Ishikawa (cell line): ENCODE data around the gene SNRNP200.

ENCODE experiments used
- CEBPB ChIP-seq: IDR thresholded peaks from 2 replicates; pipeline ENCODE4 v1.6.1; 2012
- CREB1 ChIP-seq: IDR thresholded peaks from 2 replicates; pipeline ENCODE4 v1.6.1; 2012; ENCODE audit warnings: low read depth
- EGR1 ChIP-seq: IDR thresholded peaks from 2 replicates; pipeline ENCODE4 v1.6.1; 2012
- EP300 ChIP-seq: IDR thresholded peaks from 2 replicates; pipeline ENCODE4 v1.6.1; 2012; ENCODE audit warnings: borderline replicate concordance
- FOXM1 ChIP-seq: IDR thresholded peaks from 2 replicates; pipeline ENCODE4 v1.6.1; 2012; ENCODE audit warnings: low read depth, borderline replicate concordance
- NFIC ChIP-seq: IDR thresholded peaks from 2 replicates; pipeline ENCODE4 v1.6.1; 2012
- RAD21 ChIP-seq: IDR thresholded peaks from 2 replicates; pipeline ENCODE4 v1.6.1; 2012; ENCODE audit warnings: low read depth
- TAF1 ChIP-seq: IDR thresholded peaks from 2 replicates; pipeline ENCODE4 v1.6.1; 2012; ENCODE audit warnings: low read depth, mild to moderate bottlenecking
- TCF12 ChIP-seq: IDR thresholded peaks from 2 replicates; pipeline ENCODE4 v1.6.1; 2012; ENCODE audit warnings: low read depth
- TEAD4 ChIP-seq: IDR thresholded peaks from 2 replicates; pipeline ENCODE4 v1.6.1; 2012
- YY1 ChIP-seq: IDR thresholded peaks from 2 replicates; pipeline ENCODE4 v1.6.1; 2012; ENCODE audit warnings: low read depth
- ZBTB7A ChIP-seq: IDR thresholded peaks from 2 replicates; pipeline ENCODE4 v1.6.1; 2012; ENCODE audit warnings: low read depth
- TF ChIP-seq, protein P1 (sequence below): IDR thresholded peaks from 2 replicates; pipeline ENCODE4 v1.6.1; 2012
- TF ChIP-seq, protein P2 (sequence below): IDR thresholded peaks from 2 replicates; pipeline ENCODE4 v1.6.1; 2012; ENCODE audit warnings: low read depth, mild to moderate bottlenecking
- TF ChIP-seq, protein P3 (sequence below): IDR thresholded peaks from 2 replicates; pipeline ENCODE4 v1.6.1; 2012

The SNRNP200 gene

DNA sequence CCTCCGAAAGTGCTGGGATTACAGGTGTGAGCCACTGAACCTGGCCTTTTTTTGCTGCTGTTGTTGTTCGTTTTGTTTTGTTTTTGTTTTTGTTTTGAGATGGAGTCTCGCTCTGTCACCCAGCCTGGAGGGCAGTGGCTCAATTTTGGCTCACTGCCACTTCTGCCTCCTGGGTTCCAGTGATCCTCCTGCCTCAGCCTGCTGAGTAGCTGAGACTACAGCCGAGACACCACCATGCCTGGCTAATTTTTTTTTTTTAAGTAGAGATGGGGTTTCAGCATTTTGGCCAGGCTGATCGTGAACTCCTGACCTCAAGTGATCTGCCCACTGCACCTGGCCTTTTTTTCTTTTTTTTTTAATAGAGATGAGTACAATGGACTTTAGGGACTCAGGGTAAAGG lies 61.5 kb downstream of the SNRNP200 start:
- TF ChIP-seq RAD21 (no peak), TEAD4 (no peak), CEBPB (no peak), NFIC (no peak), FOXM1 (no peak), TCF12 (no peak), TAF1 (no peak), ZBTB7A (no peak), EP300 (no peak), YY1 (no peak), CREB1 (no peak)
- TF ChIP-seq, protein P1, sequence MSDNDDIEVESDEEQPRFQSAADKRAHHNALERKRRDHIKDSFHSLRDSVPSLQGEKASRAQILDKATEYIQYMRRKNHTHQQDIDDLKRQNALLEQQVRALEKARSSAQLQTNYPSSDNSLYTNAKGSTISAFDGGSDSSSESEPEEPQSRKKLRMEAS = no peak
- TF ChIP-seq, protein P2, sequence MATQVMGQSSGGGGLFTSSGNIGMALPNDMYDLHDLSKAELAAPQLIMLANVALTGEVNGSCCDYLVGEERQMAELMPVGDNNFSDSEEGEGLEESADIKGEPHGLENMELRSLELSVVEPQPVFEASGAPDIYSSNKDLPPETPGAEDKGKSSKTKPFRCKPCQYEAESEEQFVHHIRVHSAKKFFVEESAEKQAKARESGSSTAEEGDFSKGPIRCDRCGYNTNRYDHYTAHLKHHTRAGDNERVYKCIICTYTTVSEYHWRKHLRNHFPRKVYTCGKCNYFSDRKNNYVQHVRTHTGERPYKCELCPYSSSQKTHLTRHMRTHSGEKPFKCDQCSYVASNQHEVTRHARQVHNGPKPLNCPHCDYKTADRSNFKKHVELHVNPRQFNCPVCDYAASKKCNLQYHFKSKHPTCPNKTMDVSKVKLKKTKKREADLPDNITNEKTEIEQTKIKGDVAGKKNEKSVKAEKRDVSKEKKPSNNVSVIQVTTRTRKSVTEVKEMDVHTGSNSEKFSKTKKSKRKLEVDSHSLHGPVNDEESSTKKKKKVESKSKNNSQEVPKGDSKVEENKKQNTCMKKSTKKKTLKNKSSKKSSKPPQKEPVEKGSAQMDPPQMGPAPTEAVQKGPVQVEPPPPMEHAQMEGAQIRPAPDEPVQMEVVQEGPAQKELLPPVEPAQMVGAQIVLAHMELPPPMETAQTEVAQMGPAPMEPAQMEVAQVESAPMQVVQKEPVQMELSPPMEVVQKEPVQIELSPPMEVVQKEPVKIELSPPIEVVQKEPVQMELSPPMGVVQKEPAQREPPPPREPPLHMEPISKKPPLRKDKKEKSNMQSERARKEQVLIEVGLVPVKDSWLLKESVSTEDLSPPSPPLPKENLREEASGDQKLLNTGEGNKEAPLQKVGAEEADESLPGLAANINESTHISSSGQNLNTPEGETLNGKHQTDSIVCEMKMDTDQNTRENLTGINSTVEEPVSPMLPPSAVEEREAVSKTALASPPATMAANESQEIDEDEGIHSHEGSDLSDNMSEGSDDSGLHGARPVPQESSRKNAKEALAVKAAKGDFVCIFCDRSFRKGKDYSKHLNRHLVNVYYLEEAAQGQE = no peak
- TF ChIP-seq, protein P3, sequence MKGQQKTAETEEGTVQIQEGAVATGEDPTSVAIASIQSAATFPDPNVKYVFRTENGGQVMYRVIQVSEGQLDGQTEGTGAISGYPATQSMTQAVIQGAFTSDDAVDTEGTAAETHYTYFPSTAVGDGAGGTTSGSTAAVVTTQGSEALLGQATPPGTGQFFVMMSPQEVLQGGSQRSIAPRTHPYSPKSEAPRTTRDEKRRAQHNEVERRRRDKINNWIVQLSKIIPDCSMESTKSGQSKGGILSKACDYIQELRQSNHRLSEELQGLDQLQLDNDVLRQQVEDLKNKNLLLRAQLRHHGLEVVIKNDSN = no peak

DNA sequence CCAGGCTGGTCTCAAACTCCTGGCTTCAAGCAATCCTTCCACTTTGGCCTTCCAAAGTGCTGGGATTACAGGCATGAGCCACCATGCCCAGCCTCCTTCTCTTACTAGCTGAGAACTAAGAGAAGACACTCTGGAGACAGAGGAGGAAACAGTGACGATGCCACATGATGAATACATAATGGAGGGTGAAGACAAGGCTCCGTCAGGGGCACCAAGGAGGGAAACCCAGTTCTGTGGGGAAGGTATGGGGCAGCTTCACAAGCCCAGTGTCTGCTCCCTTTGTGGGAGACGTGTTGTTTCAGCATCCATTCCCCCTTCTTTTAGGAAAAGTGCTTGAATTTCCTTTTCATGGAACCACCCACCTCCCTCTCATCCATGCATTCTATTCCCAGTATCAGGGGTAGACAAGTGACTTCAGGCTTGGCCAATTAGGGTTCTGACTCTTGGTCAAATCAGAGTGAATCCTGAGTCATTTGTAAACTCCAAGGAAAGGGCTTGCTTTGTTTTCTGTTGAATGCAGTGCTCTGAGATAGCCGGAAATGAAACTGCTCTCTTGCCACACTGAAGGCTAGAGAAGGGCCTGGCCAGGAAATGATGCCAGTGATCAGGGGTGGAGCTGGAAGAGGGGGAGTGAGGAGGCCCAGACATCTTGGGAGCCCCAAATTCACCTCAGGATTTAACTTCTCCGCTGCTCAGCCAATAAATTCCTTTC lies 63.3 kb downstream of the SNRNP200 start:
- TF ChIP-seq EGR1 (no peak), ZBTB7A (no peak), FOXM1 (no peak), RAD21 (no peak), EP300 (no peak), CREB1 (no peak), TEAD4 (no peak), CEBPB (no peak)
- TF ChIP-seq, protein P1 = no peak
- TF ChIP-seq, protein P3 = no peak

DNA sequence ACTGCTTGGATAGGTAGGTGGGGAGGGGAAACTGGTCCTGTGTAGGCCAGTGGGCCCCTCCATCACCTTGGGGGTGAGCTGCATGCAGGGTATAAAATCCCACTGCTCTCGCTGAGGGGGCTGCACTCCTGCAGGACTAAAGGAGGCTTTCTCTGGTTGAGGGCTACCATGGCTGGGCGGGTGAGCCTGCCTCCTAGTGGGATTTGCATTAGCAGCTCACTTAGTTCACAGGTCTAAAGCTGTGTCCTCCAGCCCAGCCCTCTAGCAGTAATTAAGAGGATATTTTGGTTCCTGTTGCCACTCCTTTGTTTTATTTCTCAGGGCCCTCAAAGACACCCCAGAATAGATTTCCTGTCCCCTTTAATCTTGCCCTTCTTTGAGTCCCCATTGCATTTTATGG lies 64.1 kb downstream of the SNRNP200 start:
- TF ChIP-seq EP300 = no peak
- TF ChIP-seq, protein P3 = no peak

DNA sequence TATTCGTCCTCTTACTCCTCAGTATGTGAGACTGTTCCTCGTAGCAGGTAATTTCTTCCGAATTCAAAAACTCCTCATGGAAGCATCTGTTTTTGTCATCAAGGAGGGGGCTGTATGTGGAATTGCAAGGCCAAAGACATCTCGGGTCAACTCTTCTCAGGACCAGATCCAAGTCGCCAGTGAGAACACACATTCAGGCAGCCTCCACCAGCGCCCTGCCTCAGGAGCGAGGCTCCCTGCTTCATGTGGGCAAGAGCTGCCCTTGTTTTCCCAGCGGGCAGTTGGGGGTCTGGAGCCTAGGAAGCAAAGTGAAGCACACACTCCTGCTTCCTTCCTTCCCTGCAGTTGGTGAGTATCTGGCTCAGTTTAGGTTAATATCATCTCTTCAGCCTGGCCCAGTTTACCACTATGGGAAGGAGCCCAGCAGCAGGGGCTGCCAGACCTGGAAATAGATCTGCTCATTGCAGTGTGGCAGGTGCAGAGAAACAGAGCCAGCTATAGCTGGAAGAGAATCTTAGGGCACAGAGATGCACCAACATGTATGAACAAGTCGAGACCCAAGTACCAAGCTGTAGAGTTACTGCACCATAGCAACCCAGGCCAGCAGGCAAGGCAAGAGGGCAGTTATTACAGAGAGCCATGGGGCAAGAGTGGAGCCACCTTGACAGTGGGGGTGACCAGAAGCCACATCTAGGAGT lies 64.9 kb downstream of the SNRNP200 start:
- no peak for TF ChIP-seq EGR1
- no peak for TF ChIP-seq YY1
- TF ChIP-seq FOXM1 = no peak
- no peak for TF ChIP-seq RAD21
- TF ChIP-seq NFIC = no peak
- TF ChIP-seq, protein P2 = no peak
- no peak for TF ChIP-seq CEBPB

DNA sequence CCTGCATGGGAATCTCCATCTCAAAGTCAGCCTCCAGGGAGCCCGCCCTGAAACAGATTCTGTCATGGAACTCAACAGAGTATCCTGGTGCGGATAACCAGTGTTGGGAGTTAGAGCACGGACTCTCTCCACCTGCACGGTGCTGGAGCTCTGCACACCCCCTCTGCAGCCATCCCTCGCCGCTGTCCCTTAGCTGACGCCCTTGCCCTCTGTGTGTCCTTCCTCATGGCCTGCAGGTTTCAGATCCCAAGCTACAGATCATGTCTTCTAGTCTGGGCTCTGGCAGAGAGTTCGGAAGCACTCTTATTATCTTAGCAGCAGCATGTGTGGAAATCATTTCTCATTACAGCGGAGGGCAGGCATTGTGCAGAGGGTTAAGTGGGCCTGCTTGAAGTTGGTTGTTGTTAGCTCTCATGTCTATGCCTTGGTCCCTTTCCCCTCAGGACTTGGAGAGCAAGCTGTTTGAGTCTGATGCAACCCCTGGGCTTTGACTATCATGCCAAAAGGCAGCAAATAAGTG lies 65.5 kb downstream of the SNRNP200 start:
- TF ChIP-seq RAD21 = no peak
- no peak for TF ChIP-seq NFIC
- TF ChIP-seq, protein P1 = no peak
- no peak for TF ChIP-seq FOXM1
- no peak for TF ChIP-seq CREB1
- TF ChIP-seq, protein P3 = no peak
- TF ChIP-seq TAF1 = no peak
- TF ChIP-seq TCF12 = no peak
